IPS DF 6.9 (cell line): ENCODE results near the gene INAFM2.

Experiments used
- DNase-seq: peaks from one replicate; pipeline ENCODE4 v3.0.0-alpha.2; 2013; ENCODE audit warnings: low read depth, low spot score
- H3K27ac ChIP-seq: one replicate; pipeline ENCODE4 v1.5.1; 2013; ENCODE audit warnings: low read length, control low read depth
- H3K27me3 ChIP-seq: 2 replicates; pipeline ENCODE4 v1.6.1; 2013; ENCODE audit warnings: mild to moderate bottlenecking, low read length; ENCODE audit not compliant: control insufficient read depth, insufficient read depth
- H3K36me3 ChIP-seq: 2 replicates; pipeline ENCODE4 v1.6.1; 2013; ENCODE audit warnings: low read length; ENCODE audit not compliant: control insufficient read depth, insufficient read depth
- H3K4me1 ChIP-seq: 2 replicates; pipeline ENCODE4 v1.6.1; 2013; ENCODE audit warnings: low read length; ENCODE audit not compliant: control insufficient read depth, insufficient read depth
- H3K4me3 ChIP-seq: 2 replicates; pipeline ENCODE4 v1.5.1; 2013; ENCODE audit warnings: mild to moderate bottlenecking, low read length
- H3K9me3 ChIP-seq: 2 replicates; pipeline ENCODE4 v1.6.1; 2013; ENCODE audit warnings: low read length, inconsistent platforms; ENCODE audit not compliant: control insufficient read depth, insufficient read depth
- WGBS: extraction: QIAGEN DNeasy Blood & Tissue Kit; methylation state at CpG from one replicate; pipeline ENCODE4 v1.1.7; 2013; ENCODE audit warnings: mixed read lengths, missing lambda C conversion rate; ENCODE audit not compliant: insufficient read length, insufficient coverage; 5-methylcytosine and 5-hydroxymethylcytosine counted together

The INAFM2 gene

DNA sequence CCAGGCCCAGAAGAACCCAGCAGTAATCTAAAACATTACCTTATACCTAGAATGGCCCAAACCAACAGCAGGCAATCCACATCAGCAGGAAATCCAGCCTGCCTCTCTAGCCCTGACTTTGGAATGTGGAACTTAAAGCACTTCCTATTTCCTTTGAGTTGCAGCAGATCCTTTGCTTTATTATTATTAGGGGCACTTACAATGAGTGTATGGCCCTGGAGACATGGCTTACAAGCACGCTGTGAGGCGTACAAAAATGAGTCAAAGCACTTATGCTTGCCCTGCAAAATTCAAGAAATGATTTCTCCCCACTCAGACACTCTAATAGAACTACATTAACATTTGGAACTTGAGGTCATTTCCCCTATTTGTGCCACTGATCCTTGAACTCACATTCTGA, 49.5 kb downstream of the INAFM2 start:
- H3K4me1 ChIP-seq, result peaks cover 5% of the 10 kb centered on the region; the same call in 1 of the 2 replicates
- H3K36me3 ChIP-seq, result no peaks in the 10 kb centered on the region
- H3K4me3 ChIP-seq, result no peak overlapping the region
- no CpG with 5 or more reads among the region's 2 CpGs for WGBS
- H3K9me3 ChIP-seq, result no peaks in the 10 kb centered on the region
- no peak for DNase-seq
- H3K27ac ChIP-seq, result no peak overlapping the region
- H3K27me3 ChIP-seq, result no peaks in the 10 kb centered on the region; the same call in 1 of the 2 replicates
